B cell (primary cell): Measurements from ENCODE around the gene ZNF346.

Experiments
- EZH2 ChIP-seq: IDR thresholded peaks from 2 replicates; pipeline ENCODE4 v1.6.1; 2012; ENCODE audit warnings: borderline replicate concordance, low read depth, mild to moderate bottlenecking, moderate library complexity, low read length; ENCODE audit not compliant: insufficient read depth, poor library complexity, severe bottlenecking
- TF ChIP-seq, protein P1 (sequence below): fragments of 200-600 bp; IDR thresholded peaks from one replicate; pipeline ENCODE4 v1.8.0; 2022; ENCODE audit warnings: antibody characterized with exemption, mild to moderate bottlenecking

DNA sequence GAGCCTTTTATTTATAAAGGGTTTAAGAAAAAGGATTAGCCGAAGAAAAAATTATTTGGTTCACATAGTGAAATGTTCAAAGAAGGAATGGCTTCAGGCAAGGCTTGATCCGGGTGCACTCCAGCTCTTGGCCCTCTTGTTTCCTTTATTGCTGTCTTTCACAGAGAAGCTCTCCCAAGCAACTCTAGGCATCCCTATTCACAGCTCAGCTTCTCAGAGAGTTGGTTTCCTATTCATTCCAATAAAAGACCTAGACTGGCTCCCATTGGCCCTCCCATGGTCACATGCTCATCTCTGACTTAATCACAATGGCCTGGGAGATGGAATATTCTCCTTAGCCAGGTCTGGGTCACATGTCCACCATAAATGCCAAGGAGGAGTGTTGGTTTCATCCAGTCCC, 54.8 kb downstream of the ZNF346 start:
- TF ChIP-seq, protein P1, sequence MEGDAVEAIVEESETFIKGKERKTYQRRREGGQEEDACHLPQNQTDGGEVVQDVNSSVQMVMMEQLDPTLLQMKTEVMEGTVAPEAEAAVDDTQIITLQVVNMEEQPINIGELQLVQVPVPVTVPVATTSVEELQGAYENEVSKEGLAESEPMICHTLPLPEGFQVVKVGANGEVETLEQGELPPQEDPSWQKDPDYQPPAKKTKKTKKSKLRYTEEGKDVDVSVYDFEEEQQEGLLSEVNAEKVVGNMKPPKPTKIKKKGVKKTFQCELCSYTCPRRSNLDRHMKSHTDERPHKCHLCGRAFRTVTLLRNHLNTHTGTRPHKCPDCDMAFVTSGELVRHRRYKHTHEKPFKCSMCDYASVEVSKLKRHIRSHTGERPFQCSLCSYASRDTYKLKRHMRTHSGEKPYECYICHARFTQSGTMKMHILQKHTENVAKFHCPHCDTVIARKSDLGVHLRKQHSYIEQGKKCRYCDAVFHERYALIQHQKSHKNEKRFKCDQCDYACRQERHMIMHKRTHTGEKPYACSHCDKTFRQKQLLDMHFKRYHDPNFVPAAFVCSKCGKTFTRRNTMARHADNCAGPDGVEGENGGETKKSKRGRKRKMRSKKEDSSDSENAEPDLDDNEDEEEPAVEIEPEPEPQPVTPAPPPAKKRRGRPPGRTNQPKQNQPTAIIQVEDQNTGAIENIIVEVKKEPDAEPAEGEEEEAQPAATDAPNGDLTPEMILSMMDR, result no peak
- TF ChIP-seq EZH2, result no peak
